GM12801 (cell line): ENCODE measurements around the gene QRFP.

Experiments used
- CTCF ChIP-seq: IDR thresholded peaks from one replicate; pipeline ENCODE4 v1.5.1; 2011; ENCODE audit warnings: control low read depth; ENCODE audit not compliant: insufficient read length; ENCODE audit errors: extremely low read depth

Gene QRFP

GRCh38 chr9:130940693-130941576, 44.3 kb upstream of the QRFP start:
- TF ChIP-seq CTCF: peak; percentile 46

- TF ChIP-seq CTCF: no peak
These were observed 43.5 kb upstream of the QRFP start for GRCh38 chr9:130940027-130940549.

GRCh38 chr9:130939405-130940026, 42.9 kb upstream of the QRFP start:
- no peak for TF ChIP-seq CTCF

DNA sequence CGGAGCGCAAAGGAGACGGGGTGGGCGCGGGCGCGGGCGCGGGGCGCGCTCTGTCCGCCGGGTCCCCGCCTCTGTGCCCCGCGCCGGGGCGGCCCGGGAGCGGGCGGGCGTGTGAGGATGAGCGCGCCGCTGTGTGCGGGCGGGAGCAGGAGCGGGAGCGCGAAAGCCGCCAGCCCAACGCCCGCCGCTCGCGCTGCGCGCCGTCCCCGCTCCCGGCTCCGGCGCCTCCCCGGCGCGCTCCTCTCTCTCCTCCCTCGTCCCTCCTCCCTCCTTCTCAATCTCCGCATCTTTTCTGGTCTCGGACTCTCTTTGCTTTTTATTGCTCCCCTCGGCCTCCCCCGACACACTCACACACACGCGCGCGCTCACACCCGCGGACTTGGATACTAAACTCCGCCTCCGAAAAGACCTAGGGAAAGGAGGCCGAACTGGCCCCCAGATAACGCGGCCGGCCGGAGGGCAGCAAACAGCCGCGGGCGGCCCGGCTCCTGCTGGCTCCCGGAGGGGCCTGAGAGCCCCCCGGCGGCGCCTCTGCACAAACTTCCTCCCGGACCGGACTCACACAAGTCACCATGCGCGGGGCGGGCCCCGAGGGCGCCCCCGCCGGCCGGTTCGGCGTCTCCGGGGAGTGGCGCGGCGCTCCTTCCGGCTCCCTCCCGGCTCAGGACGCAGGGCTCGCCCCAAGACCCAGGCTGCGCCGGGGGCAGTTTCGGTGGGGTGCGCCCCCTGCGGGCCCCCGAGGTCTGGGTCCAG, 42.2 kb upstream of the QRFP start, which contains the start of gene FIBCD1:
FIBCD1 (minus strand) TSS at position 596 of the 753 bp plus-strand sequence. CDS start 640 bp downstream, outside the sequence.
- no peak for TF ChIP-seq CTCF

DNA sequence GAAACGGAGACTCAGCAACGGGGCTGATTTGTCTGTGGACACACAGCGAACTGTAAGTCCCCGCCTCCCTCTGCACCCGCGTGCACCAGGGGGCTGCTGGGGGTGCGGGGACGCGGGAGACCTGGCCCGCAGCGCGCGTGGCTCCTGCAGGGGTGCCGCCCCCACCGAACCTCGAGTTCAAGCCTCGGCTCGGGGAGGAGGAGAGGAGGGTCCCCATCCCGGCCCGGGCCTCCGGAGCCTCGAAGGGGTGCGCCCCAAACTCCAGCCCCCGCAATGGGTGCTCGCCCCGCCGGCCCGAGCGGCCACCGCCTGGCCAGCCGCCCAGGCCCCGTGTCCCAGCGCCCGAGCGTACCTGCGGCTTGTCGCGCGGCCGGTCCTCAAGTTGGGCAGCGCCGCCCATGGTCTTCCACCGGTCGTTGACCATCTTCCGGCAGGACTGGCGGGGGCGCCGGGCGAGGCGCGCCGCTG, 41.6 kb upstream of the QRFP start:
- no peak for TF ChIP-seq CTCF

DNA sequence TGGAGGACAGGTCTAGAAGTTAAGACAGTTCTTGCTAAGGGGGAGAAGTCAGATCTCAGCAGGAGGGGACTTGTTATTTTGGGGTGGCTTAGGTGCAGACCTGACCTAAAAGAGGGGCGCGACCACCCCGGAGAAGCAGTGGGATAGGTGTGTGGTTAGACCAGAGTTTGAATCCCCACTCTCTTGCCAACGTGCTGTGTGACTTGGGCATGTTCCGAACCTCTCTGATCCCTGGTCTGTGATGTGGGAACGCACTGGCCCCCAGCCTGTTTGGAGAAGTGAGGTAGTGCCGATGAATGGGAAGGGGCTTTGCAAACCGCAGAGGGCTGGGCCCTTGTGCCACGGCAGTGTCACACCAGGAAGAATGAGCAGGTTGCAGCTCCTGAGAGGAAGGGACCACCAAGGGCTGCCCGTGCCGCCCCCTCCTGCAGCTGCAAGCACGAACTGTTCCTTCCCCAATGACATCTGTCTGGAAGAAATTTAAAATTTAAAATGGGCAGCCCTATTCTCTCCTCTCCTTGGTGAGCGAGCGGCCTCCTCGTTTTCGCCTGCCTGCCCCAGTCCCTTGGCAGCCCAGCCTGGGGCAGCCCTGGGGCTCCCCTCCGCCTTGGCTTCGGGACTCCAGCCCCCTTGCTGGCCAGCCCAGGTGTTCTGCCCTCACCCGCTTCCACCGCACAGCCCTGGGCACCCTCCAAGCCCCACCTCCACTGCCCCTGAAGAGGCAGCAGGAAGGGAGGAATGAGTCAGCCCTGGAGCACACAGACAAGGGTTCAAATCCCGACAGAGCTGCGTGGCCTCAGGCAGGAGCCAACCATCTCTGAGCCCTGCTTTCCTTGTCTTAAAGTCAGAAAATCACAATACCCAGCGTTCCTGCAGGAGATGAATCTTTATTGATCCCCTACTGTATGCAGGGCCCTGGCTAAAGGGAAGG, 40.8 kb upstream of the QRFP start:
- no peak for TF ChIP-seq CTCF
